ENCODE data around the gene TMCC1.
"Not testable (repeated sequence)": the region's sequence is repeated elsewhere in the genome, so short reads cannot be mapped to it uniquely, and the experiment has no call there.

Gene TMCC1

GRCh38 chr3:129857899-129858298 is 35.6 kb downstream of the TMCC1 start:
- DNase-seq (ENCODE audit: low read depth), result no peak
- H3K4me3 ChIP-seq (ENCODE audit: low read depth, low read length), result no peak overlapping the region
- TF ChIP-seq CTCF (IDR thresholded peaks at IDR 0.05; ENCODE audit: control insufficient read depth, extremely low read depth, insufficient read depth), result no peak

- not testable (repeated sequence) for DNase-seq (ENCODE audit: low read depth)
Measured at GRCh38 chr3:129856790-129857189, 36.7 kb downstream of the TMCC1 start.

GRCh38 chr3:129855832-129856419 is 37.6 kb downstream of the TMCC1 start:
- H3K4me3 ChIP-seq (ENCODE audit: low read depth, low read length), result no peak overlapping the region
- TF ChIP-seq CTCF (IDR thresholded peaks at IDR 0.05; ENCODE audit: control insufficient read depth, extremely low read depth, insufficient read depth), result no peak
- DNase-seq (ENCODE audit: low read depth), result no peak

More at GRCh38 chr3:129856790-129857189, 36.7 kb downstream of the TMCC1 start:
- not testable (repeated sequence) for H3K4me3 ChIP-seq (ENCODE audit: low read depth, low read length)

- TF ChIP-seq CTCF (IDR thresholded peaks at IDR 0.05; ENCODE audit: control insufficient read depth, extremely low read depth, insufficient read depth), result no peak
- no peak overlapping the region for H3K4me3 ChIP-seq (ENCODE audit: low read depth, low read length)
- DNase-seq (ENCODE audit: low read depth), result no peak
Measured at GRCh38 chr3:129855170-129855831, 38.2 kb downstream of the TMCC1 start.

GRCh38 chr3:129854460-129854859 is 39.1 kb downstream of the TMCC1 start:
- TF ChIP-seq CTCF (IDR thresholded peaks at IDR 0.05; ENCODE audit: control insufficient read depth, extremely low read depth, insufficient read depth), result no peak
- no peak overlapping the region for H3K4me3 ChIP-seq (ENCODE audit: low read depth, low read length)
- DNase-seq (ENCODE audit: low read depth), result no peak

- DNase-seq (ENCODE audit: low read depth), result no peak
- no peak for TF ChIP-seq CTCF (IDR thresholded peaks at IDR 0.05; ENCODE audit: control insufficient read depth, extremely low read depth, insufficient read depth)
- H3K4me3 ChIP-seq (ENCODE audit: low read depth, low read length), result no peak overlapping the region
Measured at GRCh38 chr3:129845956-129846355, 47.6 kb downstream of the TMCC1 start.

- no peak for TF ChIP-seq CTCF (IDR thresholded peaks at IDR 0.05; ENCODE audit: control insufficient read depth, extremely low read depth, insufficient read depth)
Measured at GRCh38 chr3:129840707-129841360, 52.7 kb downstream of the TMCC1 start.

More at GRCh38 chr3:129840707-129841360, 52.7 kb downstream of the TMCC1 start:
- DNase-seq (ENCODE audit: low read depth), result no peak
- no peak overlapping the region for H3K4me3 ChIP-seq (ENCODE audit: low read depth, low read length)

Data from LNCaP clone FGC (cell line).